SU-DHL-6 (cell line): Measurements from ENCODE around the gene SHTN1.

Experiments used
- H2AFZ ChIP-seq: fragments of 200-600 bp; sonication (generic); 2 replicates; pipeline ENCODE4 v1.6.1; 2014; ENCODE audit warnings: low read depth, mild to moderate bottlenecking, moderate library complexity, mixed read lengths, antibody characterized with exemption, low read length; ENCODE audit not compliant: severe bottlenecking
- H3F3A ChIP-seq: fragments of 200-600 bp; shearing (Covaris generic); 2 replicates; pipeline ENCODE4 v1.6.0; 2016; ENCODE audit warnings: antibody characterized with exemption, mild to moderate bottlenecking; ENCODE audit not compliant: insufficient read depth
- H3K27ac ChIP-seq: fragments of 200-600 bp; sonication (generic); 2 replicates; pipeline ENCODE4 v1.5.1; 2016; ENCODE audit warnings: low read depth, mild to moderate bottlenecking, low read length, moderate library complexity, mixed read lengths
- H3K27me3 ChIP-seq: fragments of 200-600 bp; sonication (generic), shearing (Covaris generic); 2 replicates; pipeline ENCODE4 v1.6.0; 2014; ENCODE audit warnings: mild to moderate bottlenecking, low read length
- H3K36me3 ChIP-seq: fragments of 200-600 bp; sonication (generic); 2 replicates; pipeline ENCODE4 v1.6.1; 2014; ENCODE audit warnings: mild to moderate bottlenecking, low read length, mixed read lengths
- H3K4me2 ChIP-seq: fragments of 300-600, 200-600 bp; shearing (Covaris generic), sonication (generic); 2 replicates; pipeline ENCODE4 v1.6.0; 2014; ENCODE audit warnings: low read length, low read depth, mild to moderate bottlenecking; ENCODE audit not compliant: poor library complexity, severe bottlenecking
- H3K4me3 ChIP-seq: fragments of 200-600 bp; sonication (generic); 2 replicates; pipeline ENCODE4 v1.5.1; 2014; ENCODE audit warnings: antibody characterized with exemption, low read length, mild to moderate bottlenecking, mixed read lengths; ENCODE audit not compliant: insufficient read depth, poor library complexity, severe bottlenecking
- H3K79me2 ChIP-seq: fragments of 200-600 bp; sonication (generic); 2 replicates; pipeline ENCODE4 v1.6.1; 2014; ENCODE audit warnings: mild to moderate bottlenecking, low read length, moderate library complexity; ENCODE audit not compliant: insufficient read depth
- H3K9ac ChIP-seq: fragments of 200-600 bp; sonication (generic); 2 replicates; pipeline ENCODE4 v1.7.0; 2014; ENCODE audit warnings: mild to moderate bottlenecking, low read length
- H3K9me2 ChIP-seq: fragments of 200-600 bp; sonication (generic); replicated peaks from 2 replicates; pipeline ENCODE4 v1.6.1; 2014; ENCODE audit warnings: low read length; ENCODE audit not compliant: insufficient read depth
- H3K9me3 ChIP-seq: fragments of 200-600 bp; sonication (generic); 2 replicates; pipeline ENCODE4 v1.6.1; 2014; ENCODE audit warnings: low read length, mixed read lengths; ENCODE audit not compliant: insufficient read depth
- H4K20me1 ChIP-seq: fragments of 200-600 bp; sonication (generic); 2 replicates; pipeline ENCODE4 v1.6.1; 2014; ENCODE audit warnings: low read depth, mild to moderate bottlenecking, antibody characterized with exemption, low read length, moderate library complexity, mixed read lengths
- CTCF ChIP-seq: fragments of 200-600 bp; sonication (generic); IDR thresholded peaks from one replicate; pipeline ENCODE4 v1.5.1; 2017; ENCODE audit warnings: antibody characterized with exemption, mild to moderate bottlenecking, low read length, moderate library complexity; ENCODE audit not compliant: insufficient read depth, poor library complexity, severe bottlenecking
- EZH2phosphoT487 ChIP-seq: fragments of 200-600 bp; sonication (generic), shearing (Covaris generic); conservative IDR thresholded peaks from 2 replicates; pipeline ENCODE4 v1.6.1; 2018; ENCODE audit warnings: mild to moderate bottlenecking, antibody characterized with exemption, low read length, moderate library complexity, mixed read lengths

Gene SHTN1

GRCh38 chr10:116960066-116960776, 44.8 kb downstream of the SHTN1 start:
- no peak overlapping the region for H3K4me3 ChIP-seq
- H3K9ac ChIP-seq, result no peak overlapping the region
- H3F3A ChIP-seq, result no peaks in the 10 kb centered on the region
- H3K9me2 ChIP-seq, result no peaks in the 10 kb centered on the region
- no peaks in the 10 kb centered on the region for H3K9me3 ChIP-seq
- no peaks in the 10 kb centered on the region for H3K27me3 ChIP-seq
- TF ChIP-seq EZH2phosphoT487 (no peak), CTCF (no peak)
- no peak overlapping the region for H2AFZ ChIP-seq
- H3K36me3 ChIP-seq, result no peaks in the 10 kb centered on the region
- no peaks in the 10 kb centered on the region for H3K79me2 ChIP-seq
- no peak overlapping the region for H3K4me2 ChIP-seq
- H4K20me1 ChIP-seq, result no peaks in the 10 kb centered on the region
- H3K27ac ChIP-seq, result no peak overlapping the region

- H4K20me1 ChIP-seq, result no peaks in the 10 kb centered on the region
- H3K4me3 ChIP-seq, result no peak overlapping the region
- H3K36me3 ChIP-seq, result no peaks in the 10 kb centered on the region
- no peaks in the 10 kb centered on the region; the same call in 1 of the 2 replicates for H3K9me2 ChIP-seq
- no peaks in the 10 kb centered on the region for H3K27me3 ChIP-seq
- H3F3A ChIP-seq, result no peaks in the 10 kb centered on the region
- no peaks in the 10 kb centered on the region for H3K79me2 ChIP-seq
- no peaks in the 10 kb centered on the region for H3K9me3 ChIP-seq
- no peak overlapping the region for H2AFZ ChIP-seq
- H3K4me2 ChIP-seq, result no peak overlapping the region
- TF ChIP-seq CTCF (no peak), EZH2phosphoT487 (no peak)
- H3K9ac ChIP-seq, result no peak overlapping the region
- H3K27ac ChIP-seq, result no peak overlapping the region
Measured at GRCh38 chr10:116952729-116953128, 52.3 kb downstream of the SHTN1 start.

- Histone ChIP-seq H3K9me3 (no peaks in the 10 kb centered on the region), H4K20me1 (no peaks in the 10 kb centered on the region), H2AFZ (no peak overlapping the region), H3K9ac (no peak overlapping the region), H3K9me2 (no peaks in the 10 kb centered on the region; the same call in 1 of the 2 replicates), H3K4me3 (no peak overlapping the region), H3K36me3 (no peaks in the 10 kb centered on the region), H3F3A (no peaks in the 10 kb centered on the region), H3K79me2 (no peaks in the 10 kb centered on the region), H3K4me2 (no peak overlapping the region), H3K27me3 (no peaks in the 10 kb centered on the region), H3K27ac (no peak overlapping the region)
- TF ChIP-seq CTCF (no peak), EZH2phosphoT487 (no peak)
Measured at GRCh38 chr10:116948530-116948870, 56.5 kb downstream of the SHTN1 start.
